Activated B cell treated with CpG ODN at 0.5 μM for 24 hours (primary cell): ENCODE data around the gene NANOS3. TPM values are rescaled to one million over a fixed set of nuclear protein-coding genes. Genes with fewer than 3 reads are reported as not detected.

Experiments used
- ATAC-seq: fragments of 200-7000 bp; cut with Tn5 transposase; one replicate; pipeline ENCODE4 v1.10.0; 2021; ENCODE audit warnings: low read depth, mild to moderate bottlenecking, moderate library complexity
- CTCF ChIA-PET: fragments of 350-600 bp; sonication (Branson Sonifier 250); formaldehyde crosslinking; loops from one replicate; lab custom pipeline; 2021; ENCODE audit warnings: antibody characterized with exemption; lab: Charles Lee
- POLR2A ChIA-PET: fragments of 350-600 bp; sonication (Branson Sonifier 250); formaldehyde crosslinking; loops from one replicate; lab custom pipeline; 2021; ENCODE audit warnings: antibody characterized with exemption; lab: Charles Lee
- DNase-seq: peaks from one replicate; pipeline ENCODE4 v3.0.0; 2022
- H3K27ac Mint-ChIP-seq: one replicate; pipeline ENCODE4 v1.8.0; 2020; ENCODE audit warnings: mixed read lengths
- H3K27me3 Mint-ChIP-seq: one replicate; pipeline ENCODE4 v1.8.0; 2021; ENCODE audit warnings: mixed read lengths
- H3K36me3 Mint-ChIP-seq: one replicate; pipeline ENCODE4 v1.8.0; 2021; ENCODE audit warnings: low read depth, mixed read lengths
- H3K4me1 Mint-ChIP-seq: one replicate; pipeline ENCODE4 v1.8.0; 2021; ENCODE audit warnings: mixed read lengths
- H3K4me3 Mint-ChIP-seq: one replicate; pipeline ENCODE4 v1.8.0; 2020; ENCODE audit warnings: mild to moderate bottlenecking, mixed read lengths
- H3K9me3 Mint-ChIP-seq: one replicate; pipeline ENCODE4 v1.8.0; 2020; ENCODE audit warnings: mixed read lengths
- CTCF ChIP-seq: fragments of 200-600 bp; IDR thresholded peaks from one replicate; pipeline ENCODE4 v1.8.0; 2022; ENCODE audit warnings: antibody characterized with exemption, mild to moderate bottlenecking
- intact Hi-C: fragments of 100-400 bp; cut with micrococcal nuclease; formaldehyde crosslinking; loops from one replicate; pipeline ENCODE4 v1.15.1; 2024
- total RNA-seq: library from RNA; stranded (reverse); gene quantifications from 2 replicates; pipeline ENCODE4 v1.2.3, GENCODE V29; 2022

NANOS3 gene
- total RNA-seq = not detected in 2 replicates

GRCh38 chr19:13876834-13877233 lies at the start of gene NANOS3:
TSS of gene NANOS3 (plus strand) at chr19:13877134. CDS start at chr19:13877249, 115 bp downstream.
- no peak for TF ChIP-seq CTCF
- DNase-seq (no peak), ATAC-seq (no peak)
- H3K27me3 Mint-ChIP-seq = peaks cover 9% of the 10 kb centered on the region
- H3K36me3 Mint-ChIP-seq = no peaks in the 10 kb centered on the region
- no peak within 1 kb of the TSS for H3K27ac Mint-ChIP-seq
- POLR2A ChIA-PET = no interaction called here
- CTCF ChIA-PET = interaction anchor here (1.1 kb wide), 1 partner anchor 195 kb away, joined by 3 read pairs; no protein-coding TSS in a partner anchor
- peaks cover 26% of the 10 kb centered on the region for H3K4me1 Mint-ChIP-seq
- H3K4me3 Mint-ChIP-seq = no peak within 1 kb of the TSS
- intact Hi-C loops = no loop called here
- no peaks in the 10 kb centered on the region for H3K9me3 Mint-ChIP-seq

DNA sequence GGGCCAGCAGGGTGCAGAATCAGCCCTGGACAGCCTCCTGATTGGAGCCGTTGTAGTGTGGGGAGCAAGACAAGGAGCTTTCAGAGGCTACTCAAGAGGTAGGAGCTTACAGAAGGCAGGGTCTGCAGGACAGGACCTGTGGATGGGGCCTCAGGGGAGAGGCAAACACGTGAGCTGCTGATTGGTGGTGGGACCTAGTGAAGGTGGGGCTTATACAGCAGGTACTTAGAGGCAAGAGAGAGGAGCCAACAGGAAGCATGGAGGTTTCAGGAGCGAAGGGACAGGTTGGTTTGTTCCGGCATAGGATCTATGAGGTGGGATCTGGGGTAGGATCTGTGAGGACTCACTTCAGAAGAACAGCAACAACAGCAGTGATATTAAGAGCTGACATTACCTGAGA lies 49.3 kb upstream of the NANOS3 start:
- intact Hi-C loops = no loop called here
- Mint-ChIP-seq H3K27me3 (no peaks in the 10 kb centered on the region), H3K9me3 (no peaks in the 10 kb centered on the region), H3K27ac (no peak overlapping the region), H3K4me3 (no peak overlapping the region), H3K4me1 (no peaks in the 10 kb centered on the region), H3K36me3 (peaks cover 32% of the 10 kb centered on the region)
- ChIA-PET POLR2A (interaction anchor here (1.2 to 1.7 kb wide), 5 partner anchors 9 to 34 kb away, joined by 3 to 4 read pairs (median 4); partner anchors contain the start of gene ZSWIM4), CTCF (interaction anchor here (0.7 kb wide), 1 partner anchor 35 kb away, joined by 3 read pairs; no protein-coding TSS in a partner anchor)
- no peak for TF ChIP-seq CTCF
- ATAC-seq (no peak), DNase-seq (no peak)

GRCh38 chr19:13830114-13830740 lies 46.7 kb upstream of the NANOS3 start:
- CTCF ChIA-PET = no interaction called here
- intact Hi-C loops = no loop called here
- H3K36me3 Mint-ChIP-seq = peaks cover 30% of the 10 kb centered on the region
- DNase-seq (no peak), ATAC-seq (no peak)
- no peak for TF ChIP-seq CTCF
- H3K9me3 Mint-ChIP-seq = no peaks in the 10 kb centered on the region
- no peak overlapping the region for H3K4me3 Mint-ChIP-seq
- H3K27ac Mint-ChIP-seq = no peak overlapping the region
- no peaks in the 10 kb centered on the region for H3K27me3 Mint-ChIP-seq
- peaks cover 18% of the 10 kb centered on the region for H3K4me1 Mint-ChIP-seq
- POLR2A ChIA-PET = interaction anchor here (0.6 to 1.0 kb wide), 2 partner anchors 9 to 28 kb away, joined by 3 to 6 read pairs; no protein-coding TSS in a partner anchor

DNA sequence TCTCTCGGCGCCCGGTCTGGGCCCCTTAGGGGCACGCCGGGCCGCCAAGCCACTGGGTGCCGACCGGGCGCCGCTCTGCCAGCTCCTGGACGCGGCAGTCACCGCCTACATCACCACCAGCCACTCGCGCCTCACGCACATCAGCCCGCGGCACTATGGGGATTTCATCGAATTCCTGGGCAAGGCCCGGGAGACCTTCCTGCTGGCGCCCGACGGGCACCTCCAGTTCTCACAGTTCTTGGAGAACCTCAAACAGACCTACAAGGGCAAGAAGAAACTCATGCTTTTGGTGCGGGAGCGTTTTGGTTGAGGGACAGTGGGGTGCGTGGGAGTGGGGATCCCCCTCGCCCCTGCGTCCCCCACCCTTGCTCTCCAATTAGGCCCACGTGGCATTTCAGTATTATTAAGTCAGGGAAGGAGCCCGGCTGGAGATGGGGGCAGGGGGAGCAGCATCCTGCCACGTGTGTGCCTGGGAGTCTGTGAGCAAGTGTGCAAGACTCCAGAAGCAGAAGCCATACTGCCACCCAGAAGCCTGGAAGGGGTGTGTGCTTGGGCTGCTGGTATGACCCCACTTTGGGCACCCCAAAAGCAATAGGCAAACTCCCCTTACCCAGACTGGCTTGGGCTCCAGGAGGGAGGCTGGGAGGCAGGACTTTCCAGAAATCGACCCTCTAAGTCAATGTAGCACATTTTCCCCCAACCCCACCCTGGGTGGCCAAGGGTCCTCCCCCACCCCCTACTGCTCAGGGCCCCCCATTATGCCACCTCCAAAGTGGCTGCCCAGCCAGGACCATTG lies 46.0 kb upstream of the NANOS3 start:
- intact Hi-C loops = no loop called here
- ATAC-seq (no peak), DNase-seq (no peak)
- Mint-ChIP-seq H3K4me1 (peaks cover 23% of the 10 kb centered on the region), H3K27ac (no peak overlapping the region), H3K9me3 (no peaks in the 10 kb centered on the region), H3K36me3 (peaks cover 29% of the 10 kb centered on the region), H3K4me3 (no peak overlapping the region), H3K27me3 (no peaks in the 10 kb centered on the region)
- ChIA-PET CTCF (no interaction called here), POLR2A (no interaction called here)
- TF ChIP-seq CTCF = no peak
